HG02610 (cell line): ENCODE results near the gene GAS7.
"Not testable (repeated sequence)": the region's sequence is repeated elsewhere in the genome, so short reads cannot be mapped to it uniquely, and the experiment has no call there.

Experiments
- ATAC-seq: cut with Tn5 transposase; IDR thresholded peaks from one replicate; pipeline ENCODE4 v1.9.1; 2021; ENCODE audit warnings: mild to moderate bottlenecking, moderate library complexity; ENCODE audit not compliant: unreplicated experiment

GAS7 gene

DNA sequence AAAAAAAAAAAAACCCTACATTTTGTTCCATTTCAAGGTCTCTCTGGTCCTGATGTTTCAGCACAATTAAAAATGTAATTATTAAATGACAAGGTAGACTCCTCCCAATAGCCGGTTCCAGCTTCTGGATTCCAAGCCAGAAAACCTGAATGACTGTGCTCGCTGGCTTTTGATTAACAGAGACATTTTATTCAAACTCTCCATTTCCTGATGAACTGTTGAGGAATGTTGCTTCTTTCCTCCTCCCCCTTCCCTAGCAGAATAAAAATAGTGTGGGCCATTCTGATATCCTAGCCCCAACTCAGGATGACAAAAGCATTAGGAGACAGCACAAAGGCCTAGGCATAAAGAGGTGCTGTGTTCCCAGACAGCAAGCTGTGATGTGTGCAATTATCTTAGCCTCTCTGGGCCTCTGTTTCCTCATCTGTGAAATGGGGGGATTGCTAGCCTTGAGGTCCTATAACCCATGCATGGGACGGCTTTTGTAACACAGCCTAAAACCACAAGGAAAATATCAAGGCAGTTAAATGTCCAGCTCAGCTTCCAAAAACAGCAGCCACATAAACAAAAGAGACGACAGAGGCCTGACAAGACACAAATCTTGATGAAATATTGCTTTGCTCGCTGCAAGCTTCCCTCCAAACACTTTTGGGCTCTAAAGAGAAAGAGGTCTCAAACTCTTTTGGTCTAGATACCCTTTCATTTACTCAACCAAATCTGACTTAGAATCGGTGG is 166.1 kb downstream of the GAS7 start:
- ATAC-seq: no peak

DNA sequence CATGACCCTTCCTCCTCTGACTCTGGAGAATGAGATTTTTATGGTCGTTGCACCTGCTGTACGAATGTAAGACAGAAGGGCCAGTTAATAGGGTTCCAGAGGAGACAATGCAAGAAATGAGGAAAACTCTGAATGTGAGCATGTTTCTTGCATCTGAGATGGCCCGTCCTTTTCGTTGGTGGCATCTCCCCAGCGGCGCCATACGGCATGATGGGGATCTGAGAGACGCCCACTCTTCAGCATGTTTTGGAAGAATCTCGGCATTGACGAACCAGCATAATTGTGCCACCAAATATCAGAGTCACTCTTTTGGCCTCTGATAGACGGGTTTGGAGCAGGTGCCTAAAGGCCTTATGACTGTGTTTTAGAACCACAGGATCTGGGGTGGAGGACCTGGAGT is 166.8 kb downstream of the GAS7 start:
- no peak for ATAC-seq

DNA sequence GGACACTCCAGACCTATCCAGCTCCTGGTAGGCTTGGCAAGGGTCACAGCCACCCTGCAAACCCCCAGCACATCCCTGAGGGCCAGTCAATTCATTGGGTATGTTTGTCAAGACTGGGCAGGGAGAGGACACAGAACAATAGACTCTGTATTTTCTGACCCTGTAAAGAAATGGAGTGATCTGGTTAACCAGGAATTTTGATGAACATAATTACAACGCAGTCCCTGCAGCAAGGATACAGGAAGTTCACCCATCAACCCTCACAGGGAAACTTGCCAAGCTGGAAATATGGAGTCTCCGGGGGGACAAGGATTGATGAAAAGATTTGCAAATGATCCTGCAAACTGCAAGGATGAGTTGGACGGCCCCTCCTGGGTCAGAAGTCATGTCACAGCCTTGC is 167.3 kb downstream of the GAS7 start:
- ATAC-seq: no peak

DNA sequence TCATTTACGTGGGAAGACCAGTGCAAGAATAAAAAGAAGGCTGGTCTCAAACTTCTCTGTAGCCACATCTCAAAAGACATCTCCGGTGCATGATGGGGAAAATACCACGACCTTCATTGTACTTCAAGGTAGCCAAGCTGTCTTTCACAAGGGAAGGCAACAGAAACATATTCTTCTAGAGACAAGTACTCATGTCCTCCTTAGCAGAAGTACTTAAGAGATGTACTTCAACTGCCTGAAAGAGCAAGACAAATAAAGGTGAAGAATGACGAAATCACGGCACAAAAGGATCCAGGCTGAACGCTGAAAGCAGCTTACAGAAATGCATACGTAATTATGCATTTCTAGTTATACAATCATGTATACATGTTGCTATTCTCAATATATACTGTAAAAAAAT is 169.3 kb downstream of the GAS7 start:
- ATAC-seq: no peak

DNA sequence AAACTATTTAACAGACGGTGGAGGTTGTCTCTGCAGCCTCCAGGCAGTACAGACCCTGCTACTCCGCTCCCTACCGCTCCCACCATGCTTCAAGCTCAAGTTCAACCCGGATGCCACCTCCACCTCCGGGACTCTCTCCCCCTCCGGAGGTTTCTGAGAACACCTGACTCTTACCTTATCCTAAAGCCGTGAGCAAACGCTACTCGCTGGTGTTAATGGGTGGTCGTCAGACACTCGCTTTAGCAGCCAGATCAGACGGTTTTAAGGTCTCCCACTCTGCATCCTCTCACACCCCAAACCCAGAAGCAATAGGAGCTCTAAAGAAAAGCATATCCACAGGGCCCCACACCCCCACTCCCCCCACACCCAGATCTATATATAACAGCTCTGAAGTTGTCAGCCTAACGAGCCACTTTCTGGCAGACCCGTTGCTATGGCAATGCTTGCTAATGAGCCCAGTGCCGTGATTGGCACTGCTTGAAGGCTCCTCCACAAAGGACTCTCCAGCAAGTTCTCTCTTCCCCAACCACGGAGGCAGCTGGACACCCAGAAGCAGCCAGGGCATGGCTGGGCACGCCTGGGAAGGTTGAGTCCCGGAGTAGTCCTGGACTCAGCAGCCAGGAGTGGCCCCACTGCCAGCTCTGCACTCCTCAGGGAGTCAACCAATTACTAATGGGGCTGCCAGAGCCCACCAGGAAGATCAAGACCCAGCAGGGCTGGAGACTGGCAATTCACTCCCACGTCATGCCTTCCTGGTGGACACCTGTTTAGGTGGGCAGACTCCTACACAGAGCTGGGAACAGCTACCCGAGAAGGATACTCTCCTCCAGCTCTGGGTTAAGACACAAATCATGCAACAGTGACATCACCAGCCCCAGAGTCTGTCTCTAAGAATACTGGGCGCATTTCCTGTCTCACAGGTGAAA is 172.2 kb downstream of the GAS7 start:
- ATAC-seq: no peak

DNA sequence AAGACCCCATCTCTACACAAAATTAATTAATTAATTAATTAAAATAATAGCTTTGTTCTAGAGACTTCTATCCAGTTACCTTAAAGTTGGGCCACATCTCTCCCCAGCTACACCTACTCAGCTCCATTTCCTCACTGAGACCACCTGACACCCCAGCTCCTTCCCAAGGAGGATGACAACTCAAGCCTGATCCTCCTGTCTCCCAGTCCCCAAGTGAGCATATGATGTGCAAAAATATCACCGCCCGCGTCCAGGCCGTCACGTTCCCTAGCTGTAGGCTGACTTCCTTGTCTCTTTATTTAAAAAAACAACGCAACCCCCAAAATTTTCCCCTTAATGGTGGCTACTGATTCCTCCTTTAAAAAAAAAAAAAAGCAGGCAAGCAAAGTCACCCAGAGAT is 173.2 kb downstream of the GAS7 start:
- no peak for ATAC-seq

DNA sequence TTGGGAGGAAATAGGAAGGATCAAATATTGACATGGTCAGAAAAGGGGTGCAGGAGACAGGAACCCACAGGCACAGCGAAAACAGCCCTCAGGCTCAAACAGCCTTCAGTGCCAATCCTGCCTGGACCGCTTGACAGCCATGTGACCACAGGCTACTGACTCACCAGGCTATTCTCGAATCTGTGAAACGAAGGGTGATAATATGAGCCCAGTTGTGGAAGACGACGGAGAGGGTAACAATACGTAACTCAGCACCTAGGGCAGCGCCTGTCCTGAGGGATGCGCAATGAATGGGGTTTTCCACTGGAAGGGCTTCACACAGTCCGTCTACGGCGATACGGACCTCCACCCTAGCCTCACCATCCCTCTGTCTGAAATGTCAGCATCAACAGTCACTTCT is 176.0 kb downstream of the GAS7 start:
- no peak for ATAC-seq

DNA sequence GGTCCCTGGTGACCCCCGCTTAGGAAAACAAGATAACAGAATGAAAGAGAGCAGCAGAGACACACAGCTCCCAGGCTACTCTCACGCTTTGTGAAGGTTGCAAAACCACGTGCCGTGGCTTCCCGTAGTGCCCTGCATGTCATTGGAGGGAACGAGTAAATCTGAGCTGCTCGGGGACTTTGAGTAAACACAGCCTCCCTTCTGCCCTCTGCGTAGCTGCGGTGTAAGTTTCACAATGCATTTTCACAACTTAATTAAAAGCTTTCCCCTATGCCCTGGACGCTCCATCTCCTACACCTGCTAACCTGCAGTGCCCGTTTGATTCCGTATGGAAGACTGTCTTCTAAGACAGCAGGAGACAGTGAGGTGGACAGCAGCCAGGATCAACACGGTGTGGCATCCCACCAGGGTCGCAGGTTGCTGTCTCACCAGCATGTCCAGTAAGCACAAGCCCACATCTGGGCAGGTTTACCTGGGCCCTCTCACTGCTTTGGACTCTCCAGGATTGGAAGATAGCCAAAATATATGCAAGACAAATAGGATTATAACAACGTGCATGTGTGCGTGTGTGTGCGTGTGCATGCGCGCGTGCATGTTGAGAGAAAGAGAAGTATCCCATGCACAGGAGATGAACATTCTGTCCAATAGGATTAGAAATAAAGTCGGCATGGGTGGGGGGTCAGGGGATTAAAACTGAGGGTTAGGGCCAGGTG is 177.0 kb downstream of the GAS7 start:
- no peak for ATAC-seq

DNA sequence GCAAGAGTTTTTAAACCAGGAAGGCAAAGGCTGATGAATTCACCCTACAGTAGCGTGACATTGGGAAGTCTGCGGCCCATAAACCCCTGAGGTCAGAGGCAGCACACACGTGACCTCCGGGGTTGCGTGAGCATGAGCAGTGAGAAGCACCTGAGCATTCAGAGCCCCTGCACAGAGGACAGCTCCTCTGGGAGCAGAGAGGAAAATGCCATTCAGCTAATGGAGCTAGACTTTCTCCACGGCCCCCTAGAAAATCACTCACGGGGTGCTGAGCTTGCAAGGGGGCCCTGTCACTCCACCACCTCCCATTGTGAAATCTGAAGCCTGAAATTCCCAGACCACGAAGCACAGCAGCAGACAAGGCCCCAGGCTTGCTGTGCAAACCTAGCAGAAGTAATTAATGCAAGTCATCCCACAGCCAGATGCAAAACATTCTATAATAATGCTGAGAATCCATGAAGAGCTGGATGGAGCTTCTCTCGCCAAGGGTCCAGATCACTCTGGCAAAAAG is 178.4 kb downstream of the GAS7 start:
- ATAC-seq: no peak

DNA sequence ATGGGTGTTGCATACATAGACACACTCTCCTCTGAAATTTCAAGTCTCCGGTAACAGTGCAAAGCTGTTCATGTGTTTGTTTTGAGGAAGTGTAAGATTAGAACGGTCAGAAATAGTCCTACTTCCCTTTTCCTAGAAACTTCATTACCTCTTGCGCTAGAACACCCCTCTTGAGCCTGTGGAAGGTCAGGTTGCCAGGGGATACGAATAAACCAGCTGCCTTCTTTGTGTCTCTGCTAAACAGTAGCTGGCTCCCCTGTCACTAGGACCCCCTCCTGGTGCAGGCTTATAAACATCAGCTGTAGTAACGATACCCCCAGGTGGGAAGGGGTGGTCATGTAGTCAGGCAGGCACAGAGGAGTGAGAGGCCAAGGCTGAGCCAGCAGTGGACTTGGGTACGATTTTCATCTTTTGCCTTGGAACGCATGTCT is 179.9 kb downstream of the GAS7 start:
- ATAC-seq: peak; percentile 50

DNA sequence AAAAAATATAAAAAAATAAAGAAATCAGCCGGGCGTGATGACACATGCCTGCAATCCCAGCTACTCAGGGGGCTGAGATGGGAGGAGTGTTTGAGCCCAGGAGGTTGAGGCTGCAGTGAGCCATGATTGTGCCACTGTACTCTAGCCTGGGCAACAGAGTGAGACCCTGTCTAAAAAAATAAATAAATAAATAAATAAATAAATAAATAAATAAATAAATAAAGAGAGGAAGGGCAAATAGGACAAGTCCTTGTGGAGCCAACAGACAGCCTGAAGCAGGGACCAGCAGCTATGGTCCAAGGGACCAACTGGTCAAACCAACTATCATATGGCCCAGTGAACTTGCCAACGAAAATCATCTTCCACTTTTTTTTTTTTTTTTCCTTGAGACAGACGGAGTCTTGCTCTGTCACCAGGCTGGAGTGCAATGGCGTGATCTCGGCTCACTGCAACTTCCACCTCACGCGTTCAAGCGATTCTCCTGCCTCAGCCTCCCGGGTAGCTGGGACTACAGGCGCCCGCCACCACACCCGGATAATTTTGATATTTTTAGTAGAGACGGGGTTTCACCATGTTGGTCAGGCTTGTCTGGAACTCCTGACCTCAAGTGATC is 181.3 kb downstream of the GAS7 start:
- not testable (repeated sequence) for ATAC-seq

DNA sequence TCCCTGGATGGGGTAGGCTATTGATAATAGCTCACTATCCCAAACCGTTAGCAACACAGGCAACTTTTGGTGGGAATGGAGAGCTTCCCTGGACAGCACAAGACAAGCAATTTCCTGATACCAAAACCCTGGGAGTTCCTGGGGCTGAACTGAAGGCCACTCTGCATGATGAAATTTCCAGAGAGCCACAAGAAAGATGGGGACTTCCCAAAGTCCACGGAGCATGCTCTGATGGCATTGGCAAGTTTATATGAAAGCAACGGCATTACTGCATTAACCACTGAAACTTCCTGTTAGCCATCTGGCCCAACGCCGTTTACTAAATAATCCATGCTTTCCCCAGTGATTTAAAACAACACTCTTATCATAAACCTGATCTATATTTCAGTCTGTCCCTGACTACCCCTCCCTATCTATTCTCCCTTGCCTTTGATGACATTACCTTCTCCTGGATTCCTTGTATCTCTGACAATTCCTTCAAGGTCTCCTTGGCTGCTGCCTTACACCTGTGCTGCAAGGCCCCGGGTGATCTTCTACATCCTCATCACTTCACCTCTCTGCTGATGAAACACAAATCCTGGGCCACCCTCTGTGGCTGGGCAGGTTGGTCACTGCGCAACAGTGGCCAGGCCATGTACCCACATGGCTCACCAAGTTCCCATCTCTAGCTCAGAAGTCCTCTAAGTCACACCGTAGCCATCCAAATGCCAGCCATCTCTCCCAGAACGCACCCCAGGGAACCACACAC is 184.9 kb downstream of the GAS7 start:
- ATAC-seq: peak; percentile 78

DNA sequence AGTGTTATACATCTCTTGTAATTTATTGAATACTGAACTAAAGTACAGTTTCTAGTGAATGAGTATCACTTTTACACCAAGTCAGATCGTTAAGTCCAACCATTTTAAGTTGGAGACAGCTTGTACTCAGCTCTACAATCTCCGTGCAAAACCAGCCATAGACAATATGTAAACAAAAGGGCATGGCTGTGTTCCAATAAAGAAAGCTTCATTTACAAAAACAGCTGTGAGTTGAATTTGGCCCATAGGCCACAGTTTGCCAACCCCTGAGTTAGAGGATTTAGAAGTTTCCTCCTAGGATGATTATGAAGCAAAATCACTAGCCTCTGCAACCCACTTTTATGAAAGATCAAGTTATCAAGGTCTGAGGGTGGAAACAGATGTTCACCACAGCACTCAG is 187.7 kb downstream of the GAS7 start:
- ATAC-seq: no peak

DNA sequence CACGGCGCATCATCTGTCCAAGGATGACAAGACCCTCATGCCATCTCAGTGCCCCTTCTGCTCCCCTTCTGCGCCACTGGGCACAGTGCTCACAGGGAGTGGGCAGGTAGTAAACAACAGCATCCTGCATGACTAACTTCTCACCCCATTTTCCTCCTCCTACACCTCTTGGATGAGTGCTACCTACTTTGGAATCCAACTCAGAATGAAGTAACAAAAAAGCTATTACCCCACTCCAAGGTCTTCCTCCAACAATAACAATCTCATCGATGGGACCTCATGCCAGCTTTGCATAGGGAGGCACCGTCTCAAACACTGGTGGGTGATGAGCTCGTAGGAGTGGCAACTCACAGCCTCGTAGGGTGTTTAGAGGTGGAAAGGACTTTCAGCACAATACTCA is 194.7 kb downstream of the GAS7 start:
- ATAC-seq: no peak

DNA sequence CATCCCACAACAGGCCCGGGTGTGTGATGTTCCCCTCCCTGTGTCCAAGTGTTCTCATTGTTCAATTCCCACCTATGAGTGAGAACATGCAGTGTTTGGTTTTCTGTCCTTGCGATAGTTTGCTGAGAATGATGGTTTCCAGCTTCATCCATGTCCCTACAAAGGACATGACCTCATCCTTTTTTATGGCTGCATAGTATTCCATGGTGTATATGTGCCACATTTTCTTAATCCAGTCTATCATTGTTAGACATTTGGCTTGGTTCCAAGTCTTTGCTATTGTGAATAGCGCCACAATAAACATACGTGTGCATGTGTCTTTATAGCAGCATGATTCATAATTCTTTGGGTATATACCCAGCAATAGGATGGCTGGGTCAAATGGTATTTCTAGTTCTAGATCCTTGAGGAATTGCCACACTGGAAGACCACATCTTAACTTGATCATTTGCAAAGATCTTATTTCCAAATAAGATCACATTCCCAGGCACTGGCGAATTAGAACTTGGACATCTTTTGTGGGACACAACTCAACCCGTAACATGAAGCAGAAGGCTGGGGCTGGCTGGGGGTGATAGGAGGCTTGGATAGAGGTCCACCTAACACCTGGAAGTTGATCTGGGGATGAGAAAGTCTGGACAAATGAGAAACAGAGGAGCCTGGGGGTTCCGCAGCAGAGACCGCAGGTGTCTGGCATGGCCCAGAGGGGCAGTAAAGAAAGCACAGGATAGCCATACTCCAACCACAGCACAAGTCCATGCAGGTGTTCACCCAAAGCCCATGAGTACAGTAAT is 195.6 kb downstream of the GAS7 start:
- ATAC-seq: not testable (repeated sequence)

DNA sequence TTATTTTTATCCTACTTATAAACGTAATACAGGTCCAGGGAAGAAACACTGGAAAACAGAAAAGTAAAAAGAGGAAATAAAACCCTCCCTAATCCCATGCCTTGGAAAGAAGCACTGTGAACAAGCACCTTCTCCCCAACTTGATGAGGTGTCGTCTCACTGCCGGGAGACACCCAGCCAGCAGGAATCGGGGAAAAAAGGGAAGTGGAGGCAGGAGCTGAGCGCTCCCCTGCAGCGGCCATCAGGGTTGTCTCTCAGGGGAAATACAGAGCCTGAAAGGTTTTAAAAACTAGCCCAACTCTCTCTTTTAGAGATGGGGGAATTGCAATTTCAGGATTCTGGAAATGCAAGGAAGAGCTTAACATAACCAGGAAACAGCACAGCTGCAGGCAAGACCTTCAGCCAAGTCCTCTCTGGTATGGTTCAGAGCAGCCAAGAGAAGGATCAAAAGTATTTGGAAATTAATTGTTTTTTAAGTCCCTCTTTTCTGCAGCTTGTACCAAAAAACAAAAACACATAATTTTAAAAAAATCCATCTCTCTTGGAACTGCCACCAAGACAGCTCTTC is 197.0 kb downstream of the GAS7 start:
- ATAC-seq: no peak

DNA sequence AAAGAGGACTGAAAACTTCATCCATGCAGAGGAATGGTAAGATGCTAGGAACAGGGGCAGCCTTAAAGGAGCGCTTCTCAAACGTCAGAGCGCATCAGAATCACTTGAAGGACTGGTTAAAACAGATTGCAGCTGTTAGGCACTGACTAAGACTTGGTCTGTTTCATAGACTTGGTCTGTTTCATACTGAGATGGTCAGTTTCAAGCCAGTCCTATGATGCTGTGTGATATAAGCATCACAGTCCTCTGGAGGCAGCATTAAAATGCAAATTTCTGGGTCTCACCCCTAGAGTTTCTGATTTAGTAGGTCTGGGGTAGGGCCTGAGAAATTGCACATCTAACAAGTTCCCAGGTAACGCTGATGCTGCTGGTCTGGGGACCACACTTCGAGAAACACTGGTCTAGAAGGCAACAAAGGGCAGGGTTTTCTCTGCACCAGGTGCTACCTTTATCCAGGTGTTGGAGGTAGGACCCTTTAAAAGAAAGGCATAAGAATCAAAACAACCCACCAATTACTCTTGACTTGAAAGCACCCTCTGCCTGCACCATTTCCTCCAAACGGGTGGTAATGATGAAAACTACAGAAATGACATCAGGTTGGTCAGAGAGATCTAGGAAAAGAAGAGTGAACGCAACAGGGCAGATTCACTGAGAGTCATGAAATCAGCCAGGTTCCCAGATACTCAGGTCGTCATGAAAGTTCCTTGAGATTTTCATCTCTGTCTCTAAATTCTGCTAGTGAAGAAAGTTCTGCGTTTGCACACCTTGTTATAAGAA is 198.3 kb downstream of the GAS7 start:
- peak; percentile 93 for ATAC-seq

DNA sequence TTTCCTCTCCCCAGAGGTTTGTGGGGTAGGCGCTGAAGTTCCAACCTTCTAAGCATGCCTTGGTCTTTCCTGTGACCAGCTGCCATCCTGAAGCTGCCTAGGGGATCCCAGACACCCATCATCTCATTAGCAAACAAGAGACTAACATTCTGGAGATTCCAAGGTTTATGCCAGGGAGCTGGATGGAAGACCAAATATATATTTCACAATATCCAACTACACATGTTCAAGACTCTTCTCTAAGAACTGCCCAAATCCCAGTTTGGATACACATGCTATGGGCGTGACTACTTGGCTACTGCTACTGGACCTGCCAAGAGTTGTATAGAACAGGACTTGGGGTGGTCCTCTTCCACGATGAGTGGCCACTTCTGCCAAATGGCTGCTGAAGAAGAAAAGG is 200.3 kb downstream of the GAS7 start:
- no peak for ATAC-seq
